ENCODE results near the gene LARP1B.

GRCh38 chr4:128241981-128242380 lies 180.9 kb downstream of the LARP1B start:
- TF ChIP-seq CTCF (IDR thresholded peaks at IDR 0.05 in 2 of 3, conservative IDR thresholded peaks at IDR 0.05 in 1 of 3; ENCODE audit: borderline replicate concordance in 1 of 3, insufficient read depth in 1 of 3, low read depth in 2 of 3, low read length in 2 of 3) (no peak), POLR2AphosphoS5 (IDR thresholded peaks at IDR 0.05; ENCODE audit: low read depth, low read length) (no peak), EZH2phosphoT487 (IDR thresholded peaks at IDR 0.05; ENCODE audit: borderline replicate concordance) (no peak), POLR2A (IDR thresholded peaks at IDR 0.05; ENCODE audit: borderline replicate concordance, extremely low read depth, insufficient read depth, insufficient read length) (no peak), EZH2 (IDR thresholded peaks at IDR 0.05) (no peak)
